ENCODE measurements around the gene XIAP.

DNA sequence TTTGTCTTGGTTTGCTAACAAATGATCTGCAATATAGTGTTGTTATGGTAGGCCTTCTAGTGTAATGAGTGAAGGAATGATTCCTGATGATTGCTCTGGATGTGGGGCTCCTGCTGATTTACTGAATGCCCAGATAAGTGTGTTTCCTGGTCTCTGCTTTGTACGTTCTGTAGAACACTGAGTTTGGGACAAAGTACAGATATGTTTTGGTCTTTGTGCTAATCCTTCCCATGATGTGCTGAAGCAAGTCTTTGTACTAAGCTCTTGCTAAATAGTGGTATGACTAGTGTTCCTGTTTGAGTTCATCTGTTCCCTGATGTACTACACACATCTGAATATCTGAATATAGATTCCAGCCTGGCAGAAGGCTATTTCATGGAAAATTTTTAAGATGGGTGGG, 36.9 kb upstream of the XIAP start:
- no peak for TF ChIP-seq POLR2A (IDR thresholded peaks at IDR 0.05)
- TF ChIP-seq, protein P1, sequence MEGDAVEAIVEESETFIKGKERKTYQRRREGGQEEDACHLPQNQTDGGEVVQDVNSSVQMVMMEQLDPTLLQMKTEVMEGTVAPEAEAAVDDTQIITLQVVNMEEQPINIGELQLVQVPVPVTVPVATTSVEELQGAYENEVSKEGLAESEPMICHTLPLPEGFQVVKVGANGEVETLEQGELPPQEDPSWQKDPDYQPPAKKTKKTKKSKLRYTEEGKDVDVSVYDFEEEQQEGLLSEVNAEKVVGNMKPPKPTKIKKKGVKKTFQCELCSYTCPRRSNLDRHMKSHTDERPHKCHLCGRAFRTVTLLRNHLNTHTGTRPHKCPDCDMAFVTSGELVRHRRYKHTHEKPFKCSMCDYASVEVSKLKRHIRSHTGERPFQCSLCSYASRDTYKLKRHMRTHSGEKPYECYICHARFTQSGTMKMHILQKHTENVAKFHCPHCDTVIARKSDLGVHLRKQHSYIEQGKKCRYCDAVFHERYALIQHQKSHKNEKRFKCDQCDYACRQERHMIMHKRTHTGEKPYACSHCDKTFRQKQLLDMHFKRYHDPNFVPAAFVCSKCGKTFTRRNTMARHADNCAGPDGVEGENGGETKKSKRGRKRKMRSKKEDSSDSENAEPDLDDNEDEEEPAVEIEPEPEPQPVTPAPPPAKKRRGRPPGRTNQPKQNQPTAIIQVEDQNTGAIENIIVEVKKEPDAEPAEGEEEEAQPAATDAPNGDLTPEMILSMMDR (IDR thresholded peaks at IDR 0.05) = no peak

Measured in breast epithelium (tissue), 3 donors.